OCI-LY1 (cell line): ENCODE data around the gene SUPT3H.

Source experiments
- H2AFZ ChIP-seq: fragments of 200-600 bp; sonication (generic), shearing (Covaris generic); 2 replicates; pipeline ENCODE4 v1.6.0; 2014; ENCODE audit warnings: antibody characterized with exemption, mild to moderate bottlenecking, low read length
- H3F3A ChIP-seq: fragments of 200-600 bp; sonication (generic), shearing (Covaris generic); 2 replicates; pipeline ENCODE4 v1.6.0; 2014; ENCODE audit warnings: mild to moderate bottlenecking, antibody characterized with exemption, low read length, moderate library complexity; ENCODE audit not compliant: insufficient read depth
- H3K27ac ChIP-seq: fragments of 200-600 bp; sonication (generic); 2 replicates; pipeline ENCODE4 v1.5.1; 2014; ENCODE audit warnings: low read length, mixed run types, mild to moderate bottlenecking, low read depth; ENCODE audit not compliant: poor library complexity, severe bottlenecking
- H3K27me3 ChIP-seq: fragments of 200-600 bp; sonication (generic); 2 replicates; pipeline ENCODE4 v1.6.0; 2014; ENCODE audit warnings: antibody characterized with exemption, mild to moderate bottlenecking, low read length, moderate library complexity; ENCODE audit not compliant: insufficient read depth
- H3K36me3 ChIP-seq: fragments of 200-600 bp; sonication (generic); 2 replicates; pipeline ENCODE4 v1.6.1; 2014; ENCODE audit warnings: mild to moderate bottlenecking, antibody characterized with exemption, low read length, moderate library complexity, mixed read lengths; ENCODE audit not compliant: insufficient read depth
- H3K4me1 ChIP-seq: fragments of 200-600 bp; sonication (generic); 2 replicates; pipeline ENCODE4 v1.5.1; 2014; ENCODE audit warnings: mild to moderate bottlenecking, low read length, moderate library complexity; ENCODE audit not compliant: insufficient read depth, severe bottlenecking
- H3K4me2 ChIP-seq: fragments of 200-600 bp; sonication (generic), shearing (Covaris generic); 2 replicates; pipeline ENCODE4 v1.6.1; 2014; ENCODE audit warnings: low read length
- H3K4me3 ChIP-seq: fragments of 200-600 bp; sonication (generic); 2 replicates; pipeline ENCODE4 v1.5.1; 2014; ENCODE audit warnings: low read length, low read depth, mild to moderate bottlenecking, mixed read lengths; ENCODE audit not compliant: poor library complexity, severe bottlenecking
- H3K79me2 ChIP-seq: fragments of 200-600 bp; shearing (Covaris generic); 2 replicates; pipeline ENCODE4 v1.6.1; 2016; ENCODE audit warnings: mixed run types, low read length, mixed read lengths; ENCODE audit not compliant: insufficient read depth
- H3K9ac ChIP-seq: fragments of 200-600 bp; sonication (generic), shearing (Covaris generic); 2 replicates; pipeline ENCODE4 v1.6.1; 2014; ENCODE audit warnings: mild to moderate bottlenecking, low read length, mixed read lengths
- H3K9me2 ChIP-seq: fragments of 200-600 bp; sonication (generic), shearing (Covaris generic); 2 replicates; pipeline ENCODE4 v1.6.1; 2014; ENCODE audit warnings: low read depth, mild to moderate bottlenecking, low read length, mixed read lengths
- H3K9me3 ChIP-seq: fragments of 200-600 bp; shearing (Covaris generic); 2 replicates; pipeline ENCODE4 v1.6.1; 2014; ENCODE audit warnings: low read length, mixed read lengths
- H4K20me1 ChIP-seq: fragments of 200-600 bp; sonication (generic), shearing (Covaris generic); 2 replicates; pipeline ENCODE4 v1.6.0; 2016; ENCODE audit warnings: mild to moderate bottlenecking, low read length; ENCODE audit not compliant: insufficient read depth
- CTCF ChIP-seq: fragments of 200-600 bp; sonication (generic), shearing (Covaris generic); IDR thresholded peaks from 2 replicates; pipeline ENCODE4 v1.5.1; 2017; ENCODE audit warnings: mild to moderate bottlenecking, antibody characterized with exemption, low read length, moderate library complexity, mixed read lengths
- EZH2 ChIP-seq: fragments of 200-600 bp; sonication (generic), shearing (Covaris generic); IDR thresholded peaks from 2 replicates; pipeline ENCODE4 v1.8.0; 2017; ENCODE audit warnings: borderline replicate concordance, mixed run types, mild to moderate bottlenecking, antibody characterized with exemption, low read length, moderate library complexity, mixed read lengths

Gene SUPT3H

GRCh38 chr6:44976677-44977641 is 400.8 kb downstream of the SUPT3H start:
- Histone ChIP-seq H2AFZ (no peak overlapping the region), H3K4me1 (no peaks in the 10 kb centered on the region), H3K79me2 (no peaks in the 10 kb centered on the region), H3K9me3 (no peaks in the 10 kb centered on the region), H3K9me2 (no peaks in the 10 kb centered on the region), H3F3A (no peaks in the 10 kb centered on the region), H3K4me2 (no peak overlapping the region), H4K20me1 (no peaks in the 10 kb centered on the region), H3K36me3 (no peaks in the 10 kb centered on the region), H3K27me3 (no peaks in the 10 kb centered on the region), H3K9ac (no peak overlapping the region), H3K4me3 (no peak overlapping the region), H3K27ac (no peak overlapping the region)
- TF ChIP-seq EZH2 (no peak), CTCF (no peak)

- TF ChIP-seq EZH2 (no peak), CTCF (no peak)
- Histone ChIP-seq H2AFZ (no peak overlapping the region), H3K79me2 (no peaks in the 10 kb centered on the region), H3F3A (no peaks in the 10 kb centered on the region), H3K4me1 (no peaks in the 10 kb centered on the region), H3K36me3 (no peaks in the 10 kb centered on the region), H3K9me3 (no peaks in the 10 kb centered on the region), H4K20me1 (no peaks in the 10 kb centered on the region), H3K27ac (no peak overlapping the region), H3K4me3 (no peak overlapping the region), H3K9me2 (no peaks in the 10 kb centered on the region), H3K9ac (no peak overlapping the region), H3K4me2 (no peak overlapping the region), H3K27me3 (no peaks in the 10 kb centered on the region)
Measured at GRCh38 chr6:44974511-44974910, 403.2 kb downstream of the SUPT3H start.

GRCh38 chr6:44972709-44973108 is 405.0 kb downstream of the SUPT3H start:
- Histone ChIP-seq H3K27ac (no peak overlapping the region), H3K27me3 (no peaks in the 10 kb centered on the region), H3K4me3 (no peak overlapping the region), H3K9me3 (no peaks in the 10 kb centered on the region), H3K4me2 (no peak overlapping the region), H3K79me2 (no peaks in the 10 kb centered on the region), H2AFZ (no peak overlapping the region), H3K9ac (no peak overlapping the region), H4K20me1 (no peaks in the 10 kb centered on the region), H3K36me3 (no peaks in the 10 kb centered on the region), H3K4me1 (no peaks in the 10 kb centered on the region), H3K9me2 (no peaks in the 10 kb centered on the region), H3F3A (no peaks in the 10 kb centered on the region)
- TF ChIP-seq EZH2, result no peak
- TF ChIP-seq CTCF, result no peak
